Stimulated activated naive CD4-positive, alpha-beta T cell (primary cell): Measurements from ENCODE around the gene HES2.
"Not testable (repeated sequence)": the region's sequence is repeated elsewhere in the genome, so short reads cannot be mapped to it uniquely, and the experiment has no call there.

Experiments used
- DNase-seq, 6 experiments: peaks; one replicate each; lab custom pipeline; 2025; lab: John Stamatoyannopoulos, UW

The HES2 gene

GRCh38 chr1:6419804-6420453 lies at the start of gene HES2:
TSS of gene HES2 (minus strand) at chr1:6419919. CDS start at chr1:6419820, 99 bp downstream.
- no peak for DNase-seq

GRCh38 chr1:6468729-6469461 lies 49.2 kb upstream of the HES2 start:
- DNase-seq = no peak

DNA sequence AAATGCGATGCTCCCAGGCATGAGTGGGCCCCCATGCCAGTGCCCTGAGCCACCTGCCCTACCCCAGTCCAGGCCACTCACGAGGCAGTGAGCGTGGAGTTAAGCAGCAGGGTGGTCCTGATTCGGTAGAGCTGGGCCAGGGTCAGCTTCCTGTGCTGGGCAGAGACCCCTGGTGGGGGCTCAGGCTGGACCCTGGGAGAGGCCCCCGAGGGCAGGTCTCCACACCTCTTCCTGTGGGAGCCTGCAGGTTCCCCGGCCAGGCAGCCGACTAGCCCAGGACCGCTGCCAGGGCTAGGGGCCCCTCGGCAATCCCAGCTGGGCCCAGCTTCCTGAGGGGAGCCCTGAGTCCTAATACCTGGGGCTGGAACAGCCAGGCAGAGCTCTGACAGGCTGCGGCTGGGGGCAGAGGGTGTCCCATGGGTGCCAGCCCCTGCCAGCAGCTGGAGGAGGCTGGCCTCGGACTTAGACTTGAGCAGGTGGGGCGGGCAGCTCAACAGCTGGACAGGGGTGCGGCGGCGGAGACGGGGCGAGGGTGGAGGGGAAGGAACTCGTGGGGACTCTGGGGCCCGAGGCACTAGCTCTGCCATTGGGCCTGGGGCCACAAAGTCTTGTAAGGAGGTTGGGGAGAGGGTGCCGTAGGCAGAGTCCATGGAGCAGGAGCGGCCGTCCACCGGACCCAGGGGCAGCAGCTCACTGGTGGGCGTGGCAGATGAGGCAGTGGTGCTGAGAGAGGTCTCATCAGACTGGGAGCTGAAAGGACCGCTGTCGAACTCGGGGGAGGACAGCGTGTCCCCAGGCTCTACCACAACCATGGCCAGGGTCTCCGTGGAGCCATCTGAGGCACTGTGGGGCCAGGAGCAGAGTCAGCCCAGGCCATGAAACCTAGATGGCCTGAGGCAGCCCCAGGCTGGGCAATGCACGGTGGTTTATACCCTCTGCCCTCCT lies 48.3 kb upstream of the HES2 start:
- no peak for DNase-seq

DNA sequence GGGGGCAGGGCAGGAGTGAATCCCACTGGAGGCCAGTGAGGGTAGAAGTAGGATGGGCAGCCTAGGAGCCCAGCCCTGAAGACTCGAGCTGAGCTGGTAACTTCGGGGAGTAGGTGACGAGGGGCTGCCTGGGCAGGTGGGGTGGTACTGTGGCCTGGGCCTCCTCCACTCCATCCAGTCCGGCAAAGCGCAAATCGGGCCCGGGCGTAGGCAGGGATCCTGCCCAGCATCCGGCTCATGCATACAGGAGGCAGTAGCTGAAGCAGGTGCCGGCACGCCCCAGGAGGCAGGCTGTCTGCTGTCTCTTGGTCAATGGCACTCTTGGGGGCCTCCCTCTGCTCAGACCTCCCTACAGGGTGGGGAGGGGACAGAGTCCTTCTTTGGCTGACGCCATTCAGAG lies 47.5 kb upstream of the HES2 start:
- no peak for DNase-seq

DNA sequence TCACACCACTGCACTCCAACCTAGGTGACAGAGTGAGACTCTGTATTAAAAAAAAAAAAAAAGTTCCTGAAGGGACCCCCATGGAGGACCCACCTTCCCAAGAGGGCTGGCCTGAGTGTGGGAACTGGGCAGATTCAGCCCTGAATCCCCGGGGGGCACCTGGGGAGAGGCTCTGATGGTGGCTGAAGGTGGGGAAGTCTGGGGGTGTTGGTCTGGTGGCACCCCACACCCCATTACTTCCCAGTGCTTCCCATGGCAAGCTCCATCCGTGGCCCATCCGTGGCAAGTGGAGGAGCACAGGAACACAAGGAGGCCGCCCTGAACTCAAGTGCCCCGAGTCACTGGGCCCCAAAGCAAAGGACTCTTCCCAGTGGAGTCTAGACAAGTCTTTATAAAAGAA lies 47.0 kb upstream of the HES2 start:
- no peak for DNase-seq

- peak; percentile 42 to 63 (median 60) for DNase-seq
Measured at GRCh38 chr1:6466023-6466422, 46.3 kb upstream of the HES2 start, which contains the start of gene TNFRSF25. TSS of gene TNFRSF25 (minus strand) at chr1:6466173. CDS start at chr1:6466107, 66 bp downstream.

DNA sequence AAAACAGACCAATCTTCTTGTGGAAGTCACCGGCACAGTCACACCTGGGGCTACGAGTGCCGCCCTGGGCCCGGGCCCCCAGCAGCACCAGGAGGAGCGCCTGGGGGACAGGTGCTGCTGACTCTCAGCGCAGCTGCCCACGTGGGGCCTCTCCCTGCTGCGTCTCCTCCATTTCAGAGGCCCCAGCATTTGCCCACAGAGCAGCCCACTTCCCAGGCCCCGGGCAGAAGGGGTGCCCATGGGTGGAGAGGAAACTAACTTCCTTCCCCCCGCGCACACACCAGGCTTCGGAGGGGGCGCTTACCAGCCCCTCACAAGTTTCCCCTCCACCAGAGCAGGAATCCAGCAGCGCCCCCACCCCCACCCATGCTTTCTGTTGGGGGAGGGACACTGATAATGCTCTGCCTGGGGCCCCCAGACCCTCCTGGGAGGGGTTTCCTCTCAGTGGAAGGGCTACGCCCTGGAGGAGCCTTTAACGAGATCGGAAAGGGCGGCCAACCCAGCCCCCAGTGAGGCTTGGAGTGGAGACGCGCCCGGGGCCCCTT lies 45.8 kb upstream of the HES2 start:
- DNase-seq = peak; percentile 21 to 63 (median 55)

GRCh38 chr1:6464915-6465314 lies 45.2 kb upstream of the HES2 start:
- peak in 1 of 6 experiments; percentile 41 for DNase-seq

- DNase-seq = peak in 2 of 6 experiments; percentile 16 to 38
Measured at GRCh38 chr1:6464514-6464836, 44.8 kb upstream of the HES2 start.

DNA sequence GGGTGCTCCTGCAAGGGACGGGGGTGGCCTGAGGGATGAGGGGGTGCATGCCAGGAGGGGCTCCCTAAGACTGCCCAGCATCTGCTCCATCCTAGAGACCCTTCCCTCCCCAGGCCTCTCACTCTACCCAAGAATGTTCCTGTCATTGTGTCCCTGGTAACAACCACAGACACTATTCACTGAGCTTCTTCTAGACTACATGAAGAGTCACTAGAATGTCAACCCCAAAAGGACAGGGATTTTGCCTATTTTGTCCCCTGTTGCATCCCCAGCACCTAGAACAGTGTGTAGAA lies 43.3 kb upstream of the HES2 start:
- no peak for DNase-seq

DNA sequence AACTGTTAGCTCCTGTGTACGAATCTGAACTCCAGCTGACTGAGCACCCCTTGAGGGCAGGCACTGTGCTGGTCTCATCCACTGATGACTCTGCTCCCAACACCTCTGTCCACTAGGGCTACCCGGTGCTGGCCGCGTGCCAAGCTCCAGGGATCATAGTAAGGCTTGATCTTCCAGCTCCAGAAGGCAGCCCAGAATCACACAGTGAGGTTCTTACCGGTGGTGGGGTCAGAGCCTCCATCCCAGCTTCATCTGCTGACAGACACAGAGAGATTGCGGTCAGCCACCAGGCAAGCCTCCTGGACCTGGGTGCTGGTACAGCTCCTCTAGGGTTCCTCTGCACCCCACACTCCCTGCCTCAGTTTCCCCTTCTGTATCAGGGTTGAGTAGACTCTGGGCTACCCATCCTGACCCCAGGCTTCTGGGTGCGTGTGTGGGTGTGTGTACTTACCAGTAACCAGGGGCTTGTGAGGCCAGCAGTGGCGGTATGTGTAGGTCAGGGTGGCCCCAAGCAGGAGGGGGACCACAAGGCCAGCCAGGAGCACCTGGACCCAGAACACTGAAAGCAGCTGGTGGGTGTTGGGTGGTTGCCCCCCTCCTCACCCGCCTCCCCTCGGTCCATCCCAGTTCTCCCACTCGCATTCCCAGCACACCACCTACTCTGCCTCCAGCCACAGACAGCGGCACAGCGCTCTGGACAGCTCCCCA lies 42.8 kb upstream of the HES2 start:
- DNase-seq = no peak

DNA sequence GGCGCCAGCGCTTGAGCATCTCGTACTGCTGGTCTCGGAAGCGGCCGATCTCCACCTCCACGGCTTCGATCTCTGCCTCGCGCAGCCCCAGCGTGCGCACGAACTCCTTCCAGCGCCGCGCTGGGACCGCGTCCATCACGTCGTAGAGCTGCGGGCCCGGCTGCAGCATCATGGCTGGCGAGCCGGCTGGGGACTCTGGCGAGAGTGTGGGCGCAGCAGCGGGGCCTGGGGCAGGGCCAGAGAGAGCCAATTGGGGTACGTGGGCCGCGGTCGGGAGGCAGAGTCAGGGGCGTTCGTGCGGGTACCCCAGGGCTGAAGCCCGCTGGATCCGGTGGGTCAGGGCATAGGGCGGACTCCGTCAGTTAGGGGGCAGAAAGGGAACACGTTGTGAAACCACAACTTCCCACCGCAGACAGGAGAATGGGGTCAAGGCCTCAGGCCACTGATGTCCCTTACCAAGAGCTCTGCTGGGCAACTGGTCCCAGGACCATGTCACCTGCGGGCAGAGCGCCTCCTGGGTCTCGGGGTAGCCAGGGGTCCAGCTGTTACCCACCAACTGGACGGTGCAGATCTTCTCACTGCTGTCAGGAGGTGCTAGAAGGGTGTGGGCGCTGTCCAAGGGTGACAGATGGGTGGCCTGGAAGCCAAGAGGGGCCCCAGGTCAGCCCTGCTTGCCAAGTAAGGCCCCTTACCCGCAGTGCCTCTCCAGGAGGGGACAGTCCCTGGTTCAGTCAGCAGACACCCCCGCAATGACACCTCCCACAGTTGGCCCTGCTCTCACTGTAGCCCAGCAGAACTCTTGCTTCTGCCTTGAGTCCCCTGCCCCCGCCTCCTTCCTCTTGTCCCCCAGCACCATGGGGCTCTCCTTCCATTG lies 42.1 kb upstream of the HES2 start:
- no peak for DNase-seq

GRCh38 chr1:6461051-6461530 lies 41.4 kb upstream of the HES2 start:
- no peak for DNase-seq

DNA sequence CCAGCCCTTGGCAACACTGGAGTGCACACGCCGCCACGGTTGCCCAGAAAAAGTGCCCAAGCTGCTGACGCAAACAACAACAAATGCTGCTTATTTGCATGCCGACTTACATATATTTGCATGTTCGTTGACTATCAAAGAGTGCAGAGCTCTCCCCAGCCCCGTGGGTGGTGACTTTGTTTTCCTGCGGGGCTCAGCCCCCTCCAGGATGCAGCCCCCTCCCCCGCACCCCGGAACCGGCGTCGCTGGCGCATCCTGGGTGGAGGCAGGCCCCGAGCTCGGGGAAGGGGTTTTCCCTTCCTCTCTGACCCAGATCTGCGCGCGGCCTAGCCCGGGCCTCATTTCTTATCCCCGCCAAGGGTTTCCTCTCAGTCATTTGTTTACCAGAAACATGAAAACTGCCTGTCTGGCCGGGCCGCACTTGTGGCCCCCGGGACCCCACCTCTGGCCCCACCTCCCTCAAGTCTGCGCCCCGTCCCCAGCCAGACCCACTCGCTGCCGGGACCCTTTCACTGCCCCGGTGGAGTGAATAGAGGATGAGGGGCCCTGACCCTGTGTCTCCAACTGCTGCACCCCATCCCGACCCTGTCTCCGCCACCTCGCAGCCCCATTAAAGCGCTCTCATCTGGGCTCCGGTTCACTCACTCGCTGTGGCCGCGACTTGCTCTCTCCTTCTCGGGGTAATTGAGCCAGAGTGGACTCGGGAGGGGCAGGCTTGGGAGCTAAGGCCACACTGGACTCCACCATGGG lies 40.8 kb upstream of the HES2 start:
- DNase-seq = peak; percentile 86 to 93 (median 92)

GRCh38 chr1:6459850-6460265 lies 40.1 kb upstream of the HES2 start:
- peak; percentile 35 to 62 (median 50) for DNase-seq

- no peak for DNase-seq
Measured at GRCh38 chr1:6456800-6457466, 37.2 kb upstream of the HES2 start.

DNA sequence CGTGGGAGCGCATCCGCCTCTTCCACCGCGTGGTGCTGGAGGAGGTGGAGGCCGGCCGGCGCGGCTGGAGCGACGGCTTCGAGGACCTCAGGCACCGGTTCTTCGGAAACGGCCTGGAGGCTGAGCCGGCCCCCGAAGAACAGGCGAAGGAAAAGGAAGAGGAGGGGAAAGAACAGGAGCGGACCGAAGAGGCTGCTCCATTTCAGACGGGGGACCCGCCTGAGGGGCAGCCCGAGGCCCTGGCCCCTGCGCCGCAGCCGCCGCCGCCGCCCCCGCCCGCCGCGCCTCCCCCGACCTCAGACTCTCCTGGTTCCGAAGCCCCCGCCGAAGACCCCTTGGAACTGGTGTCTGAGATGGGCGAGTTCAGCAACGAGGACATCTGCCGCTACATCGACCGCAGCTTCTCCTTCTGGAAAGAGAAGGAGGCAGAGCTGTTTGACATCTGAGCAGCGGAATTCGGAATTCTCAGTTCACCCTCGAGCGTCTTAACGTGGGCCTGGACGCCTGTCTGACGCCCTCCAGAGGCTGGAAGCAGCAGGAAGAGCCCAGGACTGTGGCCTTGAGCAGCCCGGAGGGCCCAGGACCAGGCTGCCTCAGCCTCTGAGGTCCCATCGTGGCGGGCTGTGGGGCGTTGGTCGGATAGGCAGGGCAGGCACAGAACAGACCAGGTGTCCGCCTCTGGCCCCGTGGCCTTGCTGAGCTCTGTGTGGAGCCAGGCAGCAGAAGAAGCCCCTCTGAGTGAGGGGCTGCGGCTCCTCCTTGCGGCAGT lies 36.2 kb upstream of the HES2 start:
- DNase-seq = not testable (repeated sequence)
